Smooth muscle cell of bladder (primary cell): ENCODE results near the gene CITED1. TPM values are rescaled to one million over a fixed set of nuclear protein-coding genes. Genes with fewer than 3 reads are reported as not detected.

Experiments
- total RNA-seq: library from RNA; depleted of rRNA; stranded (reverse); fragments of >200 nt; gene quantifications from 2 replicates; pipeline ENCODE4 v1.2.3, GENCODE V29; 2014

CITED1 gene
- not detected in 2 replicates for total RNA-seq

GRCh38 chrX:72305286-72306084 lies at the start of gene CITED1:
CITED1 (minus strand) TSS chrX:72305914; CDS start chrX:72302869, 3,045 bp downstream.

Other genes starting within 250 kb of the CITED1 start
- gene RTL5, start 174.0 kb downstream of the CITED1 start, total RNA-seq, result 0.85 and 1.6 TPM in 2 replicates
- 17.9 and 22.2 TPM in 2 replicates for gene PIN4, start 124.2 kb downstream of the CITED1 start, total RNA-seq
- 0.28 TPM in 2 replicates for gene ERCC6L, start 66.9 kb downstream of the CITED1 start, total RNA-seq
- gene RPS4X, start 28.7 kb downstream of the CITED1 start, total RNA-seq, result 870 and 1,187 TPM in 2 replicates